ENCODE results near the gene PSMG3. TPM values are rescaled to one million over a fixed set of nuclear protein-coding genes. Genes with fewer than 3 reads are reported as not detected.
"Not testable (repeated sequence)": the region's sequence is repeated elsewhere in the genome, so short reads cannot be mapped to it uniquely, and the experiment has no call there.

The PSMG3 gene
- total RNA-seq, 1 donor from 2014 or later: 29.5 TPM

GRCh38 chr7:1585142-1585981, 15.5 kb upstream of the PSMG3 start:
- CTCF ChIA-PET: no interaction called here
- Mint-ChIP-seq H3K9me3 (no peaks in the 10 kb centered on the region), H3K36me3 (ENCODE audit: low read depth) (no peaks in the 10 kb centered on the region), H3K4me3 (no peak overlapping the region), H3K27ac (no peak overlapping the region), H3K4me1 (peaks cover under 1% of the 10 kb centered on the region), H3K27me3 (peaks cover 1% of the 10 kb centered on the region)
- intact Hi-C loops (cut with micrococcal nuclease): no loop called here
- ATAC-seq (ENCODE audit: low read depth) (no peak), DNase-seq (no peak)
- no peak for TF ChIP-seq CTCF (IDR thresholded peaks at IDR 0.05)
- POLR2A ChIA-PET: interaction anchor here (0.6 kb wide), 1 partner anchor 16 kb away, joined by 10 read pairs; no protein-coding TSS in a partner anchor

- CTCF ChIA-PET: no interaction called here
These were observed 14.9 kb upstream of the PSMG3 start for GRCh38 chr7:1584700-1585099.

GRCh38 chr7:1583241-1583930, 13.6 kb upstream of the PSMG3 start:
- ATAC-seq (ENCODE audit: low read depth); H3K27ac Mint-ChIP-seq; intact Hi-C loops (cut with micrococcal nuclease); H3K4me3 Mint-ChIP-seq; H3K9me3 Mint-ChIP-seq; DNase-seq; H3K27me3 Mint-ChIP-seq; H3K36me3 Mint-ChIP-seq (ENCODE audit: low read depth): not testable (repeated sequence)
- ChIA-PET POLR2A (interaction anchor here (0.7 to 0.8 kb wide), 2 partner anchors 10 to 686 kb away, joined by 3 to 5 read pairs; no protein-coding TSS in a partner anchor), CTCF (interaction anchor here (0.7 kb wide), 1 partner anchor 10 kb away, joined by 3 read pairs; no protein-coding TSS in a partner anchor)
- peaks cover 11% of the 10 kb centered on the region for H3K4me1 Mint-ChIP-seq

More at GRCh38 chr7:1584700-1585099, 14.9 kb upstream of the PSMG3 start:
- TF ChIP-seq CTCF (IDR thresholded peaks at IDR 0.05): no peak
- Mint-ChIP-seq H3K9me3 (no peaks in the 10 kb centered on the region), H3K4me1 (peaks cover 5% of the 10 kb centered on the region), H3K27me3 (no peaks in the 10 kb centered on the region), H3K4me3 (no peak overlapping the region), H3K36me3 (ENCODE audit: low read depth) (no peaks in the 10 kb centered on the region), H3K27ac (no peak overlapping the region)
- DNase-seq (no peak), ATAC-seq (ENCODE audit: low read depth) (no peak)
- POLR2A ChIA-PET: no interaction called here
- intact Hi-C loops (cut with micrococcal nuclease): no loop called here

- POLR2A ChIA-PET: no interaction called here
- H3K4me1 Mint-ChIP-seq: peaks cover 11% of the 10 kb centered on the region
These were observed 10.7 kb upstream of the PSMG3 start for GRCh38 chr7:1580422-1581030.

More at GRCh38 chr7:1580422-1581030, 10.7 kb upstream of the PSMG3 start:
- intact Hi-C loops (cut with micrococcal nuclease): no loop called here
- DNase-seq (no peak), ATAC-seq (ENCODE audit: low read depth) (no peak)
- Mint-ChIP-seq H3K9me3 (no peaks in the 10 kb centered on the region), H3K4me3 (no peak overlapping the region), H3K36me3 (ENCODE audit: low read depth) (no peaks in the 10 kb centered on the region), H3K27ac (no peak overlapping the region), H3K27me3 (no peaks in the 10 kb centered on the region)
- CTCF ChIA-PET: interaction anchor here (0.7 to 1.2 kb wide), 3 partner anchors 629 to 1139 kb away, joined by 3 to 4 read pairs (median 3); no protein-coding TSS in a partner anchor
- TF ChIP-seq CTCF (IDR thresholded peaks at IDR 0.05): no peak

Data from activated B cell treated with CpG ODN at 0.5 μM for 24 hours (primary cell).